Measurements from ENCODE around the gene SIK2.

The SIK2 gene

DNA sequence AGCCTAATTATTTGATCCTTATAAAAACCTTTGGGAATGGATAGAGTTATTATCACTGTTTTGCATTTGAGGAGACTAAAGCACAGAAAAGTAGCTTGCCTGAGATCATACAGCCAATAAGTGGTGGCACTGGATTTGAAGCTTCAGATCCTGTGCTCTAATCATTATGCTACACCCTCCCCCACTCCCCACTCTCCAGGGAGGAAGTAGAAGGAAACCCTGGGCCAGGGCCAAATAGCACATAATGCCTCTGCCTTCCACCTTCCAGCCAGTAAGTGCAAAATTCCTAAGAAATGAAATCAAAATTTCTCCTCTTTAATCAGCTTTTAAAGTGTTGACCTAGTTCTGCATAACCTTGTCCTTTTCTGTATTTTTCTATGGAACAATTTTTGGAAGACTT is 61.6 kb downstream of the SIK2 start:
- DNase-seq, result no peak

DNA sequence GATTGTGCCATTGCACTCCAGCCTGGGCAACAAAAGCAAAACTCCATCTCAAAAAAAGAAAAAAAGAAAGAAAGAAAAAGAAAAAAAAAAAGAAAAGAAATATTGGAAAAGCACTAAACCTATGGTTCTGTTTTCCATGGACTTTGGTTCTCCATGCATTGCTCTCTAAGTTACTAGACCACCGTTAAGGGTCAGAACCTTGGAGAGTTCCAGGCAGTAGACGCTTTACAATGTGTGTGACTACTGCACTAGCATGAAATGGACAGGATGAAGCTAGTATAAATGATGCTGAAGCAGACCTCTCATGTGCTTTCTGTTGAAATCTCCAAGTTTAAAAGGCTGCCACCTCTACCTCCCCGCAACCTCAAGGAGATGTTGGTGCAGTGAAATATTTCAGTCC is 63.5 kb downstream of the SIK2 start:
- DNase-seq, result no peak

DNA sequence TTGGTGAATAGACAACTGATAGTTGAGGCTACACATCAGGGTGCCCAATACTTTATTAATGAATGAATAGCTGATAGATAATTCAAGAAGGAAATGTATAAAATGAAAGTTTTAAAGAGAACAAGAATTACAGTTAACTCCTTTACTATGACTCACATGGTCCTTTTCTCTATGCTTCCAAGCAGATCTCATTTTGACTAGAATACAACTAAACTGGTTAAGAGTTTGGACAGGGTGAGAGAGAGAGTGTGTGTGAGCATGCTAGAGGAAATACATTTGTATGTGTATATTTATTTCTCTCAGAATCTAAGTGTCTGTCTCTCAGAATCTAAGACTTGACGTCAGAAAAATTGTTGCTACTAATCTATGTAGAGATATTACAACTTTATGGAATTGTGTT is 66.7 kb downstream of the SIK2 start:
- DNase-seq, result no peak

- DNase-seq, result no peak
Measured at GRCh38 chr11:111671383-111671782, 69.1 kb downstream of the SIK2 start.

DNA sequence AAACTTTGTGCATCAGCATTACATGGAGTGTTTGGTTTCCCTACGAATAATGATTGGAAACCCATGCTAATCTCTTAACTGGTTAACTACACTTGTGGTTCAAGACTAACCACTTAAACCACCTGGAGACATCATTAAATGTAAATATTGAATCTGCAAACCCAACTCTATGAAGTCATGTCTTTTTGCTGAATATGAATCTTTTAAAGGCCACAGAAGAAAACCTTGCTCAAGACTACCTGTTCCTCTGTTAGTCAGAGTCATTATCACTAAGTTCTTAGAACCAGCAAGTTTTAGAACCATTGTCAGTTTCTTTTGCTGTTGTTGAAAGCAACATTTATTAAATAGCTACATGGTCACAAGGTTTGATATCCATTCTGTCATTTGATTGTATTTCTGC is 70.7 kb downstream of the SIK2 start:
- no peak for DNase-seq

GRCh38 chr11:111674941-111675340 is 72.7 kb downstream of the SIK2 start:
- DNase-seq, result no peak

- no peak for DNase-seq
Measured at GRCh38 chr11:111675891-111676290, 73.6 kb downstream of the SIK2 start.

- no peak for DNase-seq
Measured at GRCh38 chr11:111676878-111677585, 74.8 kb downstream of the SIK2 start.

DNA sequence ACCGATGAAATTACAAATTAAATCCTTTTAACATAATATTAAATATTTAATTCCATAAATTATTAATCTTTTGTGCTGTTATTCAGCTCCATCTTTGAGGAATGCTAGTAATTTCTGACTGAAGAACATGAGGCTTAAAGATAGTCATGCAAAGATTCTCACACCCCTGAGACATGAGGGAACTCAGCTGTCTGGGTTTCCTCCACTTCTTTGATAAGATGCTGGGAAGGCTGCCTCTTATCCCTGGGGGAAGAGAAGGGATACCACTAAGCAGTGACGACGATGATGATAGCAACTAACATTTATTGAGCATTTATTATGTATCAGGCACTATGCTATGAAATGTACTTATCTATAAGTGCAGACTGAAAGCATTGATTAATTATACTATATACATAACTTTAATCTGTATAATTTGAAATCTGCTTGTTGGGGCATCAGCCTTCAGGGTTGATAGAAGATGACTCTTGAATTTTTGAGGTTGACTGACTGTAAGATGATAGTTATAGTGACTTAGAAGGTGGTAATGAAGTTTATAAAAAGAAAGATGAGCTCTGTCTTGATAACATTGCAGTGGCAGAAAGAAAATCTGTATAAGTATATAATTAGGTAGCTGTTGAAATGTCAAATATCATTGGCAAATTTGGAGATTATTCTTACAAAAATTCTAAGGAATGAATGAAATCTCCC is 78.4 kb downstream of the SIK2 start:
- DNase-seq, result no peak

- no peak for DNase-seq
Measured at GRCh38 chr11:111683806-111684205, 81.6 kb downstream of the SIK2 start.

GRCh38 chr11:111684251-111684650 is 82.0 kb downstream of the SIK2 start:
- DNase-seq, result no peak

DNA sequence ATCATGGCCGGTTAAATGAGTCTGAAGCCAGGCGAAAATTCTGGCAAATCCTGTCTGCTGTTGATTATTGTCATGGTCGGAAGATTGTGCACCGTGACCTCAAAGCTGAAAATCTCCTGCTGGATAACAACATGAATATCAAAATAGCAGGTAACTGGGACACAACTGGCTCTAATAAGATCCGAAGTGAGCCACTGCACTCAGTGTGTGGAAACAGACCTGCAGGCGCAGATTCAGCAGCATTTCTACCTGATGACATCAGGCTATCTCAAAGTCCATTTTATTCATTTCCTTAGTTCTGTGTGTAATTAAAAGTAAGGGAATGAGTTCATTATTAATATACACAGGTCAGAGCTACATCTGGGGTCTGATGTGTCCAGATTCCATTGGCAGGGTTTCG is 85.8 kb downstream of the SIK2 start:
- DNase-seq, result no peak

DNA sequence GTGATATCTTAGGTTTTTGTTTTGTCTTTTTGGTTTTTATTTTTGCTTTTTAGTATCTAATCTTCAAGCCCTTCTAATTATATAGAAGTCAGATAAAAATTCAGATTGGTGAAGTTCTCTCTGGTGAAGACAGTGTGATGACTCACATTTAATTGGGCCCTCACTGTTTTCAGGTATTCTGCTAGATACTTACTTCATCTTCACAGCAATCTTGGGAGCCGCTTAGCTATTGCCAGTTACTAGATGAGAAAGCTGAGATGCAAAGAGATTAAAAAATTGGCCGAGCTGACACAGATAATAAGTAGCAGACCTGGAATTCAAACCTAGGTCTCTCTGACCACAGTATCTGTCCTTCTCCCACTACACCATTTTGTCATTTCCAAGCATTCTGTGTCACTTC is 88.9 kb downstream of the SIK2 start:
- no peak for DNase-seq

- no peak for DNase-seq
Measured at GRCh38 chr11:111691741-111692140, 89.5 kb downstream of the SIK2 start.

- no peak for DNase-seq
Measured at GRCh38 chr11:111693224-111693937, 91.1 kb downstream of the SIK2 start.

DNA sequence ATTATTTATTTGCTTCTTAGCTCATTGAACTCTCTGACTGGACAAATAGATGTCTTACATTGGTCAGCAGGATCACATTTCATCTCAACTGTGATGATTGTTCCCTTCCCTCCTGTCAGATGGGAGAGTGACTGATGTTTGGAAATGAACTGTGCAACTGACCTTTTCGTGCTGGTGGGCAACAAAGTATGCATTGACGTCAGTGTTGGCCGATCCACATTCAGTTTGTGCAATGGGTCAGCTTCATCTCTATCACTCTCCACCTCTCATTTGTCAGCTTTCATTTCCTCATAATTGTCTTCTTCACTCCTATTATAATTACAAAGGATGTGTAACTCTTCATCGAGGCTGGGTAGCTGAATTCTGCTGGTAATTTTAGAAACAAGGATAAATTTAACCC is 92.6 kb downstream of the SIK2 start:
- no peak for DNase-seq

- no peak for DNase-seq
Measured at GRCh38 chr11:111696556-111696955, 94.3 kb downstream of the SIK2 start.

DNA sequence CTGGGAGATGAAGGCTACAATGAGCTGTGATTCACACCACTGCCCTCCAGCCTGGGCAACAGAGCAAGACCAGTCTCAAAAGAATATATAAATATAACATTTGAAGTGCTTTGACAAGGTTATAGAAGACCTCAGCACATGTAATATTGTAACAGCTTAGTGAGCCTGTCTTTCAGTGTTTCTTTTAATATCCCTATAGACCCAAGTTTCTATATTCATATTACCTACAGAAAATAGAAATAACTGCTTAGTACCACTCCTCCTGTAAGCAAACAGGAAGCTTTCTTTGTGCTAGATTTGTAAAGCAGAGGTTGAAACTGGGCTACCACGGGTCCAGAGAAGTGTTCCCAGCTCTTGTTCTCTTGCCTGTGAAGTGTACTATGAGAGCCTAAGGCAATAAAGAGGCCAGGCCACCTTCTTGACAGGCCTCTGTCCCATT is 95.7 kb downstream of the SIK2 start:
- no peak for DNase-seq

DNA sequence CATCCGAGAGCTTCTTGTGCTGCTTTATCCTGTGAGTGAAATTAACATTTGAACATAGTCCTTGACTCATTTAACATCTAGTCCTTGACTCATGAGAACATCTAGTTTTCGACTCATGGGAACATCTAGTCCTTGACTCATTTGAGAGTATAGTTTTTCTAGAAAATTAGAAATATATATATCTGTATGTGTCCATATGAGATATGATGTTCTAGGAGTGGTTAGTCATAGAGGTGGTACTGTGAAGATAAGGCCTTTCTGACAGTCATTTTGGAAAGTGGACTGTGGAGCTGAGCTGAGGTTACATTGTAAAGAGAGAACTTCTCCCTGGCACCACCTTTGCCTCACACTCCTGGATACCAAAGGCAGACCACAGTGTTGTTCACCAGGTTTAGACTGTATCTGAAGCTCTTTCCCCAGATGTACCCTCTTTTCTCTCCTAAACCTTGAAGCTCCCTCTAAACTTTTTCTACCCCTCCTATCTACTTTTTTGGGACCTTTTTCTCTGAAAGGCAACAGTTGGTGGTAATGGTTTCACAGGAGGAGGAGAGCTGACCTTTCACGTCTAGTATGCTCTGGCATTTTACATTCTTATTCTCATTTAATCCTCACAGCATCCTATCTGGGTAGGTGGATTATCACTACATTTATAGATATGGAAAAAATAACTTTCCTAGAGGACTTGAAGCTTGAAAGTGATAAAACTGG is 96.8 kb downstream of the SIK2 start:
- DNase-seq, result no peak

DNA sequence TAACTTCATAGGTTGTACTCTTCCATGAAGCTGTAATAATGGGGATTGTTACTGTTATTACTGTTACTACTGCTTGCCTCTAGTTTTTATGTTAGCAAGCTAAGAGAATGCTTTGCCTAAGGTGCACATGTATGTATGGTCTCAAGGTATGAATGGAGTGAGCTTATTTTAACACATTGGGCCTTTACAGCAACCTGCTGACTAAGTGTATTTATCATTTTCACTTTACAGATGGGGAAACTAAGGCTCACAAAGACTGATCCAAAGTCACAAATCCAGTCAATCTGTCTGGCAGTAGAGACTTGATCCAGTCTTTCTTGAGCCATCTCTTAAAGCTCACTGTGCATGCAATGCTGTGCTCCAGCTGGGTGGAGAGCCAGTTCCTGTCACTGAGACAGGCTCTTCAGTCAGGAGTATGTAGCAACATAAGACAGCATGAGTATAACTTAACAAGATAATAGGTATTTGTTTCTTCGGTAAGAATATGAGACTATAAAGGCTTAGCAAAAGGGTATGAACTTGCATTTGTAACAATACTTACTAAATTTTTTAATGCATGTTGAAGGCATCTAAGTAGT is 97.4 kb downstream of the SIK2 start:
- no peak for DNase-seq

DNA sequence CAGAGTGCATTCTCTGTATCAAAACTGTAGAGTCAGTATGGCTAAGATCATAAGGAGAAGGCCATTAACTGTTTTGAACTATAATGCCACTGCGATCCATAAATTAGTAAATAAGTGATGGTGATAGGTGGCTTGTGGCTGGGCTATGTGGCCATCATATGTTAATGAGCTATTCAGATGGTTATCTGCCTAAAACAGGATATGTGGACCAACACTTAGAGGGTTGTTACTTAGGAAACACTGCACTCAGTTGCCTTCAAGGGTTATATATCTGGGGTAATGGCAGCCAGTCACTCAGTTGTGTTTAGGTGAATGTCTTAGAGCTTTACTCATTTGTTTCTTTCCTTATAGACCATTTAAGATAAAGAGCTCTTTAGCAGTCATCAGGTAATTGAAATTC is 97.9 kb downstream of the SIK2 start:
- DNase-seq, result no peak

GRCh38 chr11:111702623-111703022 is 100.4 kb downstream of the SIK2 start:
- no peak for DNase-seq

GRCh38 chr11:111703576-111703975 is 101.3 kb downstream of the SIK2 start:
- DNase-seq, result no peak

Data from activated gamma-delta T cell treated with Interleukin-2 at 50 U/mL for 16 hours (primary cell).